HEK293T (cell line): ENCODE measurements around the gene TOR2A.

Source experiments
- CTCF ChIA-PET: fragments of 350-600 bp; formaldehyde crosslinking; extraction: SDS; loops from one replicate; lab custom pipeline; 2021; ENCODE audit warnings: antibody characterized with exemption, inconsistent platforms; lab: Yijun Ruan, JAX
- POLR2A ChIA-PET: fragments of 350-600 bp; formaldehyde crosslinking; extraction: SDS; loops from one replicate; lab custom pipeline; 2020; ENCODE audit warnings: antibody characterized with exemption, inconsistent platforms; lab: Yijun Ruan, JAX
- DNase-seq: peaks from one replicate; pipeline ENCODE4 v3.0.0; 2012; ENCODE audit warnings: mixed read lengths; ENCODE audit errors: extremely low spot score
- ARNT ChIP-seq: fragments of 450-650 bp; IDR thresholded peaks from 2 replicates; pipeline ENCODE4 v1.6.1; 2017; ENCODE audit warnings: mild to moderate bottlenecking
- BHLHE40 ChIP-seq: fragments of 450-650 bp; IDR thresholded peaks from 2 replicates; pipeline ENCODE4 v1.6.1; 2016; ENCODE audit warnings: mild to moderate bottlenecking, moderate library complexity, borderline replicate concordance
- CTBP1 ChIP-seq: fragments of 450-650 bp; IDR thresholded peaks from 2 replicates; pipeline ENCODE4 v1.6.1; 2016; ENCODE audit warnings: borderline replicate concordance
- ELF4 ChIP-seq: fragments of 450-650 bp; IDR thresholded peaks from 2 replicates; pipeline ENCODE4 v1.6.1; 2017; ENCODE audit warnings: antibody characterized with exemption
- FOXA1 ChIP-seq: fragments of 450-650 bp; IDR thresholded peaks from 2 replicates; pipeline ENCODE4 v1.6.1; 2016; ENCODE audit warnings: mild to moderate bottlenecking
- FOXK2 ChIP-seq: fragments of 450-650 bp; IDR thresholded peaks from 2 replicates; pipeline ENCODE4 v1.6.1; 2016; ENCODE audit warnings: mild to moderate bottlenecking
- FOXM1 ChIP-seq: fragments of 450-650 bp; IDR thresholded peaks from 2 replicates; pipeline ENCODE4 v1.6.1; 2017; ENCODE audit warnings: mild to moderate bottlenecking, borderline replicate concordance
- HDGF ChIP-seq: fragments of 450-650 bp; IDR thresholded peaks from 2 replicates; pipeline ENCODE4 v1.6.1; 2017; ENCODE audit warnings: antibody characterized with exemption, borderline replicate concordance
- L3MBTL2 ChIP-seq: fragments of 450-650 bp; conservative IDR thresholded peaks from 2 replicates; pipeline ENCODE4 v1.6.1; 2016; ENCODE audit warnings: mild to moderate bottlenecking
- LEF1 ChIP-seq: fragments of 450-650 bp; IDR thresholded peaks from 2 replicates; pipeline ENCODE4 v1.6.1; 2017; ENCODE audit warnings: mild to moderate bottlenecking, borderline replicate concordance
- NFRKB ChIP-seq: fragments of 450-650 bp; IDR thresholded peaks from 2 replicates; pipeline ENCODE4 v1.6.1; 2016; ENCODE audit warnings: mild to moderate bottlenecking, moderate library complexity
- PKNOX1 ChIP-seq: fragments of 450-650 bp; IDR thresholded peaks from 2 replicates; pipeline ENCODE4 v1.6.1; 2016
- SP1 ChIP-seq: fragments of 450-650 bp; IDR thresholded peaks from 2 replicates; pipeline ENCODE4 v1.6.1; 2017
- SUZ12 ChIP-seq: fragments of 450-650 bp; IDR thresholded peaks from 2 replicates; pipeline ENCODE4 v1.6.1; 2016; ENCODE audit warnings: mild to moderate bottlenecking
- TARDBP ChIP-seq: fragments of 450-650 bp; IDR thresholded peaks from 2 replicates; pipeline ENCODE4 v1.6.1; 2016
- ZNF384 ChIP-seq: fragments of 450-650 bp; IDR thresholded peaks from 2 replicates; pipeline ENCODE4 v1.6.1; 2016

TOR2A gene

DNA sequence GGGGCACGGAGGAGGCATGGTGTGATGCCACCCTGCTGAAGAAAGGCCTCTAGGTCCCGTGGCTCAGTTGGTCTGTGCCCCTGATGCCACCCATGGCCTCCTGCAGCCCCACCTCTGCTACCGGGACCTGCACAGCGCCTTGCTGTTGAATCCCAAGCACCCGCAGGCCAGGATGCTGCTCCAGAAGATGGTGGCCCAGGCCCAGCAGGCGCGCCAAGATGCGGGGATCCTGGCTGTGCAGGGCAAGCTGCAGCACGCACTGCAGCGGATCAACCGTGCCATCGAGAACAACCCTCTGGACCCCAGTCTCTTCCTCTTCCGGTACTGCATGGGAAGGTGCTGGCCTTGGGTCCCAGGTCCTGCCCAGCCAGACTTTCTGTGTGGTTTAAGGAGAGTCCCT, 12.1 kb downstream of the TOR2A start:
- no peak for DNase-seq
- CTCF ChIA-PET: no interaction called here
- POLR2A ChIA-PET: interaction anchor here (1.2 kb wide), 1 partner anchor 12 kb away, joined by 3 read pairs; no protein-coding TSS in a partner anchor
- TF ChIP-seq ARNT (no peak), HDGF (no peak), SP1 (no peak), FOXA1 (no peak), ZNF384 (no peak)

DNA sequence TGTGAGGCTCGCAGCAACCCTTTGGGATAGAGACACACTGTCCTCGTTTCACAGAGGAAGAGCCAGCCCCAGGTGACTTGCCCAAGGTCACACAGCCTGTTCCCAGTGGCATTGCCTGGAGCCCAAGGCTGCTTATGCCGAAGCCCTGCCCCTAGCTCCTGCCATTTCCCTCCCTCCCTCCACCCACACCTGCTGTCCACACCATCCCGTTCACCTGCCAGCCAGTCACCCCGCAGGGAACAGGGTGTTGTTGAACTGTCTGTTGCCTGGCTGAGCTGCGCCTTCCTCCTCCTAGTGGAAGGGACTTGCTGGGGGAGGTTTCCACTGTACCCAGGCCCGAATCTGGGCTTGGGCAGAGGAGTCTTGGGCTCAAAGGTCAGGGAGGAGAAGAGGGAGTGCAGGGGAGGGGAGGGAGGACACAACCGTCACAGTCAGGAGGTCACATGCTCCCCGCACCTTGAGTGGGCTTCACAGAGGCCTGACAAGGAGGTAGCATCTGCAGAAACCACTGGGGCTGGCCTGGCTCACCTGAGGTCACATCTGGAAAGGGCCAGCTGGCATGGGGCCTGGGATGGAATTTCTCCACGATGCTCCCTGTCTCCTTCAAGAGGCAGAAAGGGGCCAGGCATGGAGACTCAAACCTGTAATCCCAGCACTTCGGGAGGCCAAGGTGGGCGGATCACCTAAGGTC, 12.9 kb downstream of the TOR2A start:
- CTCF ChIA-PET: interaction anchor here (1.5 kb wide), 1 partner anchor 9 kb away, joined by 4 read pairs; no protein-coding TSS in a partner anchor
- POLR2A ChIA-PET: interaction anchor here (0.6 to 1.0 kb wide), 2 partner anchors 12 to 187 kb away, joined by 3 read pairs; no protein-coding TSS in a partner anchor
- no peak for DNase-seq
- TF ChIP-seq FOXK2 (no peak), ARNT (no peak), L3MBTL2 (no peak), FOXM1 (no peak), HDGF (no peak), LEF1 (no peak), NFRKB (no peak), SUZ12 (no peak), BHLHE40 (no peak), TARDBP (no peak), SP1 (no peak), CTBP1 (no peak), PKNOX1 (no peak)

GRCh38 chr9:127721391-127721821, 13.7 kb downstream of the TOR2A start:
- POLR2A ChIA-PET: interaction anchor here (1.0 kb wide), 1 partner anchor 13 kb away, joined by 3 read pairs; no protein-coding TSS in a partner anchor
- TF ChIP-seq CTBP1 (no peak), TARDBP (no peak), NFRKB (no peak), PKNOX1 (no peak), SUZ12 (no peak), LEF1 (no peak), FOXK2 (no peak), SP1 (no peak)
- no peak for DNase-seq
- CTCF ChIA-PET: interaction anchor here (1.5 kb wide), 1 partner anchor 10 kb away, joined by 4 read pairs; no protein-coding TSS in a partner anchor

- no peak for DNase-seq
- TF ChIP-seq SUZ12 (no peak), TARDBP (no peak), SP1 (no peak), ELF4 (no peak), FOXM1 (no peak), ARNT (no peak), NFRKB (no peak), PKNOX1 (no peak), L3MBTL2 (no peak), FOXK2 (no peak), BHLHE40 (no peak), CTBP1 (no peak)
- POLR2A ChIA-PET: interaction anchor here (0.9 kb wide), 1 partner anchor 14 kb away, joined by 3 read pairs; the partner anchor contains the start of gene TOR2A
- CTCF ChIA-PET: no interaction called here
Measured at GRCh38 chr9:127720865-127721227, 14.2 kb downstream of the TOR2A start.

DNA sequence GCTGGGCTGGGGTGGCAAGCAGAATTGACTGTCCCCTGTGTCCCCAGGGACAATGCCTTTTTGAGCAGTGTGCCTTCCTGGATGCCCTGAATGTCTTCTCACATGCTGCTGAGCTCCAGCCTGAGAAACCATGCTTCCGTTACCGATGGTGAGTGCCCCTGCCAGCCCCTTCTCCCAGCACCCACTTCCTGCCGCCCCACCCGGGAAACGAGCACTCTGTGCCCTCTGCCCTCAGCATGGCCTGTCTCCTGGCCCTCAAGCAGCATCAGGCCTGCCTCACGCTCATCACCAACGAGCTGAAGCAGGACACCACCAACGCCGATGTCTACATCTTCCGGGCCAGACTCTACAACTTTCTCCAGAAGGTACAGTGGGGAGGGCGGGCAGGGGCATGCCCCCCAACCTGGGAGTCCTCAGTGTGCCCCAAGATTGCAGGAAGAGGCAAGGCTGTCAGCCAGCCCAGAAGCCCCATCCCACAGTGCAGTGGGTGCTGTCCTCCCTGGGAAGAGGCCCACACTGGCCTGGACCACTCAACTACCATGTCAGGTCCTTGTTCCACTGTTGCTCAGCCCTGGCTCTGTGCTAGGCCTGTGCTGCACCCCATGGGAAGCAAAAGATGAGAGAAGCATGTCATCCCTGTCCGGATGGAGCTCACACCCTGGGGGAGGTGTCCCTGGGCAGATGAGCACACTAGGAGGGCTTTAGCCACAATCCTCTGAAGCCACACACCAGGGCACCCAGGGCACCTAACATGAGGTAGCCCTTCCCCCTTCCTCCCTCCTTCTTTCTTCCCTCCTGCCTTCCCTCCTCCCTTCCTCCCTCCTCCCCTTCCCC, 14.8 kb downstream of the TOR2A start:
- ChIA-PET POLR2A (interaction anchor here (0.9 kb wide), 2 partner anchors 15 to 112 kb away, joined by 3 read pairs; partner anchors contain the start of gene TOR2A), CTCF (no interaction called here)
- DNase-seq: no peak
- TF ChIP-seq ARNT (no peak), ZNF384 (no peak), FOXK2 (no peak), NFRKB (no peak), L3MBTL2 (no peak), TARDBP (no peak), HDGF (no peak), LEF1 (no peak), BHLHE40 (no peak), ELF4 (no peak), SUZ12 (no peak), CTBP1 (no peak), PKNOX1 (no peak), FOXA1 (no peak), FOXM1 (no peak)
